Endothelial cell of umbilical vein (primary cell): ENCODE results near the gene ABTB2. TPM values are rescaled to one million over a fixed set of nuclear protein-coding genes. Genes with fewer than 3 reads are reported as not detected.

Experiments
- BruUV-seq: library from RNA; stranded (reverse); fragments of 400-500 nt; replicated peaks from 2 replicates; lab custom pipeline; 2021; lab: Mats Ljungman, UMichigan
- CTCF ChIA-PET: fragments of 300-600, 350-600 bp; sonication (Branson Sonifier 250); formaldehyde crosslinking; loops from one replicate; lab custom pipeline; 2021; ENCODE audit warnings: antibody characterized with exemption, inconsistent platforms; lab: Charles Lee
- POLR2A ChIA-PET: fragments of 300-600, 350-600 bp; sonication (Branson Sonifier 250); formaldehyde crosslinking; loops from one replicate; lab custom pipeline; 2021; ENCODE audit warnings: antibody characterized with exemption, inconsistent platforms; lab: Charles Lee
- DNase-seq: peaks from one replicate; pipeline ENCODE4 v3.0.0-alpha.2; 2011; ENCODE audit warnings: low read depth, low spot score
- FAIRE-seq: peaks from 2 replicates; lab custom pipeline; 2011; peaks lifted over from hg19 to GRCh38; lab: Jason Lieb, UNC
- H2AFZ ChIP-seq: 2 replicates; pipeline ENCODE4 v1.6.0; 2012; ENCODE audit warnings: low read depth, low read length, control low read depth, inconsistent platforms
- H3K27ac ChIP-seq: 2 replicates; pipeline ENCODE4 v1.5.1; 2011; ENCODE audit warnings: low read depth, mild to moderate bottlenecking, control low read depth, low read length, moderate library complexity; ENCODE audit not compliant: insufficient read depth
- H3K27me3 ChIP-seq, 2 experiments: 2 replicates each; pipeline versions ENCODE4 v1.6.0 to v1.6.1; 2011; ENCODE audit warnings: low read length in 2 of 2, mixed read lengths in 1 of 2; ENCODE audit not compliant: control insufficient read depth in 2 of 2, insufficient read depth in 2 of 2
- H3K36me3 ChIP-seq, 2 experiments: 2 replicates in 1 of 2; 3 replicates in 1 of 2; pipeline ENCODE4 v1.5.1; 2011; ENCODE audit warnings: low read length in 2 of 2, mild to moderate bottlenecking in 1 of 2, moderate library complexity in 1 of 2; ENCODE audit not compliant: control insufficient read depth in 2 of 2, insufficient read depth in 2 of 2; ENCODE audit errors: extremely low read depth in 1 of 2
- H3K4me1 ChIP-seq: 3 replicates; pipeline ENCODE4 v1.5.1; 2011; ENCODE audit warnings: mild to moderate bottlenecking, low read length; ENCODE audit not compliant: control insufficient read depth, insufficient read depth; ENCODE audit errors: extremely low read depth
- H3K4me2 ChIP-seq: 2 replicates; pipeline ENCODE4 v1.6.1; 2011; ENCODE audit warnings: low read length, control low read depth, mixed read lengths; ENCODE audit not compliant: insufficient read depth
- H3K4me3 ChIP-seq, 3 experiments: fragments of 200-600 bp in 1 of 3; sonication (generic), shearing (Covaris generic) in 1 of 3; replicated peaks in 1 of 3; 2 replicates each; pipeline ENCODE4 v1.5.1; 2011 to 2016; ENCODE audit warnings: control low read depth in 3 of 3, low read length in 3 of 3, mild to moderate bottlenecking in 2 of 3, inconsistent platforms in 1 of 3, low read depth in 1 of 3, moderate library complexity in 1 of 3; ENCODE audit not compliant: insufficient read depth in 1 of 3
- H3K79me2 ChIP-seq: 2 replicates; pipeline ENCODE4 v1.6.0; 2012; ENCODE audit warnings: low read length, inconsistent platforms; ENCODE audit not compliant: control insufficient read depth, insufficient read depth
- H3K9ac ChIP-seq: replicated peaks from 2 replicates; pipeline ENCODE3; 2011; ENCODE audit warnings: low read length, control low read depth; ENCODE audit not compliant: insufficient read depth; ENCODE audit errors: extremely low read depth
- H3K9me1 ChIP-seq: replicated peaks from 3 replicates; pipeline ENCODE4 v1.6.0; 2011; ENCODE audit warnings: mild to moderate bottlenecking, low read length; ENCODE audit not compliant: control insufficient read depth, insufficient read depth; ENCODE audit errors: extremely low read depth
- H3K9me3 ChIP-seq: replicated peaks from 2 replicates; pipeline ENCODE4 v1.5.1; 2012; ENCODE audit warnings: low read length, inconsistent platforms; ENCODE audit not compliant: control insufficient read depth, insufficient read depth
- H4K20me1 ChIP-seq: replicated peaks from 2 replicates; pipeline ENCODE3; 2011; ENCODE audit warnings: mild to moderate bottlenecking, low read length; ENCODE audit not compliant: control insufficient read depth, insufficient read depth; ENCODE audit errors: extremely low read depth
- EZH2 ChIP-seq: IDR thresholded peaks from 2 replicates; pipeline ENCODE4 v1.6.1; 2012; ENCODE audit warnings: borderline replicate concordance, low read depth, mild to moderate bottlenecking, moderate library complexity, low read length, inconsistent platforms; ENCODE audit not compliant: severe bottlenecking
- FOS ChIP-seq: IDR thresholded peaks from 2 replicates; pipeline ENCODE4 v1.6.1; 2011; ENCODE audit warnings: mild to moderate bottlenecking, low read length, moderate library complexity, borderline replicate concordance; ENCODE audit not compliant: insufficient read depth
- GATA2 ChIP-seq: IDR thresholded peaks from 2 replicates; pipeline ENCODE4 v1.7.0; 2011; ENCODE audit warnings: low read depth, mild to moderate bottlenecking, moderate library complexity, mixed read lengths, low read length; ENCODE audit not compliant: insufficient read length, insufficient read depth
- JUN ChIP-seq: IDR thresholded peaks from 2 replicates; pipeline ENCODE4 v1.6.1; 2011; ENCODE audit warnings: borderline replicate concordance, low read depth; ENCODE audit not compliant: insufficient read length, insufficient read depth
- MAX ChIP-seq: IDR thresholded peaks from 2 replicates; pipeline ENCODE4 v1.6.1; 2011; ENCODE audit not compliant: insufficient read depth, insufficient read length
- MYC ChIP-seq: IDR thresholded peaks from one replicate; pipeline ENCODE4 v1.6.1; 2011; ENCODE audit warnings: mild to moderate bottlenecking, low read depth, low read length
- POLR2AphosphoS5 ChIP-seq: IDR thresholded peaks from 2 replicates; pipeline ENCODE4 v1.6.1; 2012; ENCODE audit warnings: low read depth, mild to moderate bottlenecking, control low read depth, low read length, moderate library complexity; ENCODE audit not compliant: insufficient read depth
- dilution Hi-C: fragments of 300-500 bp; cut with MboI; formaldehyde crosslinking; loops from one replicate; pipeline ENCODE4 v1.15.0; 2019; ENCODE audit warnings: low sequenced_read_pairs; ENCODE audit not compliant: extremely low pct_ligation_motif_present
- intact Hi-C: fragments of 100-400 bp; cut with micrococcal nuclease; formaldehyde crosslinking; loops from one replicate; pipeline ENCODE4 v1.10.0; 2022
- polyA plus RNA-seq, 4 experiments: library from polyadenylated mRNA; depleted of rRNA in 3 of 4; stranded (reverse) in 3 of 4; unstranded in 1 of 4; fragments of >200 nt; gene quantifications; 2 replicates each; pipeline versions ENCODE4 v1.2.1 to v1.2.3, GENCODE V29; 2011 to 2012; ENCODE audit warnings: missing spikeins in 1 of 4
- total RNA-seq: library from RNA; stranded (reverse); gene quantifications from 2 replicates; pipeline ENCODE4 v1.2.3, GENCODE V29; 2021
- TF ChIP-seq, protein P1 (sequence below), 2 donors: IDR thresholded peaks; 1 replicate in 1 of 2; 2 replicates in 1 of 2; pipeline ENCODE4 v1.5.1; 2011; ENCODE audit warnings: low read length in 2 of 2, mild to moderate bottlenecking in 2 of 2, moderate library complexity in 2 of 2, control low read depth in 1 of 2, inconsistent platforms in 1 of 2, low read depth in 1 of 2; ENCODE audit not compliant: insufficient read depth in 1 of 2; ENCODE audit errors: extremely low read depth in 1 of 2

The ABTB2 gene
- total and polyA plus RNA-seq, 2 donors (not counting 3 experiments of a cell fraction or from before 2014, with no cell fraction given), result 0.11 to 0.14 TPM

- TF ChIP-seq MYC (no peak), EZH2 (no peak), MAX (no peak), FOS (no peak), JUN (no peak), POLR2AphosphoS5 (no peak), GATA2 (no peak)
- TF ChIP-seq, protein P1, sequence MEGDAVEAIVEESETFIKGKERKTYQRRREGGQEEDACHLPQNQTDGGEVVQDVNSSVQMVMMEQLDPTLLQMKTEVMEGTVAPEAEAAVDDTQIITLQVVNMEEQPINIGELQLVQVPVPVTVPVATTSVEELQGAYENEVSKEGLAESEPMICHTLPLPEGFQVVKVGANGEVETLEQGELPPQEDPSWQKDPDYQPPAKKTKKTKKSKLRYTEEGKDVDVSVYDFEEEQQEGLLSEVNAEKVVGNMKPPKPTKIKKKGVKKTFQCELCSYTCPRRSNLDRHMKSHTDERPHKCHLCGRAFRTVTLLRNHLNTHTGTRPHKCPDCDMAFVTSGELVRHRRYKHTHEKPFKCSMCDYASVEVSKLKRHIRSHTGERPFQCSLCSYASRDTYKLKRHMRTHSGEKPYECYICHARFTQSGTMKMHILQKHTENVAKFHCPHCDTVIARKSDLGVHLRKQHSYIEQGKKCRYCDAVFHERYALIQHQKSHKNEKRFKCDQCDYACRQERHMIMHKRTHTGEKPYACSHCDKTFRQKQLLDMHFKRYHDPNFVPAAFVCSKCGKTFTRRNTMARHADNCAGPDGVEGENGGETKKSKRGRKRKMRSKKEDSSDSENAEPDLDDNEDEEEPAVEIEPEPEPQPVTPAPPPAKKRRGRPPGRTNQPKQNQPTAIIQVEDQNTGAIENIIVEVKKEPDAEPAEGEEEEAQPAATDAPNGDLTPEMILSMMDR (IDR thresholded peaks at IDR 0.05; ENCODE audit: extremely low read depth in 1 of 2, insufficient read depth in 1 of 2, low read depth in 1 of 2, low read length in 2 of 2), result no peak
- no peaks in the 10 kb centered on the region for H4K20me1 ChIP-seq
- no peak overlapping the region for H3K9ac ChIP-seq
- ChIA-PET POLR2A (no interaction called here), CTCF (no interaction called here)
- FAIRE-seq, result no peak
- H3K27ac ChIP-seq, result no peak overlapping the region
- no peaks in the 10 kb centered on the region for H3K9me1 ChIP-seq
- H3K27me3 ChIP-seq, result peaks cover 1 to 5% of the 10 kb centered on the region in 2 experiments
- no peak overlapping the region for H3K4me3 ChIP-seq
- intact Hi-C loops, result no loop called here
- H2AFZ ChIP-seq, result no peak overlapping the region
- no TSS peak for BruUV-seq
- dilution Hi-C loops, result no loop called here
- no peaks in the 10 kb centered on the region for H3K4me1 ChIP-seq
- no peaks in the 10 kb centered on the region for H3K79me2 ChIP-seq
- H3K4me2 ChIP-seq, result no peak overlapping the region
- DNase-seq, result no peak
- H3K9me3 ChIP-seq, result no peaks in the 10 kb centered on the region
- H3K36me3 ChIP-seq, result no peaks in the 10 kb centered on the region
Observed at GRCh38 chr11:34343686-34344085, 14.1 kb downstream of the ABTB2 start.
